Transverse colon (tissue), 4 donors: ENCODE data around the gene HNRNPUL1. TPM values are rescaled to one million over a fixed set of nuclear protein-coding genes. Genes with fewer than 3 reads are reported as not detected.
A peak's percentile ranks its signal among the peaks of the same experiment; 100 is the strongest.

Experiments used
- DNase-seq: peaks from one replicate; pipeline ENCODE4 v3.0.0-alpha.2; 2019
- H3K27ac ChIP-seq, 4 donors: fragments of 200-600 bp; sonication (generic); 2 replicates each; pipeline ENCODE4 v1.5.1; 2016 to 2018; ENCODE audit warnings: inconsistent platforms in 4 of 4
- H3K27me3 ChIP-seq: fragments of 200-600 bp; sonication (generic); 2 replicates; pipeline ENCODE4 v1.5.1; 2017; ENCODE audit warnings: inconsistent platforms
- H3K36me3 ChIP-seq, 4 donors: fragments of 200-600 bp; sonication (generic); 2 replicates each; pipeline ENCODE4 v1.5.1; 2017 to 2019; ENCODE audit warnings: inconsistent platforms in 4 of 4
- H3K4me1 ChIP-seq, 4 donors: fragments of 200-600 bp; sonication (generic); 2 replicates each; pipeline ENCODE4 v1.5.1; 2017 to 2020; ENCODE audit warnings: inconsistent platforms in 4 of 4
- H3K4me3 ChIP-seq, 4 donors: fragments of 200-600 bp; sonication (generic); 1 replicate in 1 of 4; 2 replicates in 3 of 4; pipeline versions ENCODE4 v1.5.1 to v1.6.1; 2017 to 2019; ENCODE audit warnings: inconsistent platforms in 4 of 4
- H3K9me3 ChIP-seq, 2 donors: fragments of 200-600 bp; sonication (generic); 2 replicates each; pipeline ENCODE4 v1.5.1; 2017 to 2019; ENCODE audit warnings: inconsistent platforms in 2 of 2
- EP300 ChIP-seq: sonication (generic); formaldehyde crosslinking; IDR thresholded peaks from one replicate; pipeline ENCODE4 v1.6.1; 2017; ENCODE audit warnings: antibody characterized with exemption, low read depth
- POLR2A ChIP-seq: fragments of 450-650 bp; IDR thresholded peaks from one replicate; pipeline ENCODE4 v1.6.1; 2016; ENCODE audit warnings: antibody characterized with exemption, mild to moderate bottlenecking, moderate library complexity
- POLR2AphosphoS5 ChIP-seq, 3 donors: sonication (generic); formaldehyde crosslinking; IDR thresholded peaks; one replicate each; pipeline ENCODE4 v1.6.1; 2016; ENCODE audit warnings: antibody characterized with exemption in 3 of 3
- WGBS, 2 donors: methylation state at CpG; one replicate each; pipeline ENCODE4 v1.1.5; 2018; ENCODE audit warnings: low coverage in 1 of 2; 5-methylcytosine and 5-hydroxymethylcytosine counted together
- in situ Hi-C, 4 donors: fragments of 200-750 bp; cut with MboI; loops; one replicate each; pipeline versions ENCODE4 v1.15.0 to v1.15.1; 2017; ENCODE audit warnings: low sequenced_read_pairs in 3 of 4, low pct_ligation_motif_present in 1 of 4, low pct_unique_long_range_greater_than_20kb in 1 of 4
- intact Hi-C: fragments of 100-400 bp; cut with DNase I; formaldehyde crosslinking; loops from one replicate; pipeline ENCODE4 v1.15.1; 2023; ENCODE audit warnings: low total_unique reads
- total RNA-seq, 4 donors: library from RNA; depleted of rRNA; stranded (reverse); fragments of >200 nt; gene quantifications; one replicate each; pipeline ENCODE4 v1.1.0, GENCODE V29; 2016
- TF ChIP-seq, protein P1 (sequence below), 5 experiments: fragments of 200-600 bp in 3 of 5; fragments of 450-650 bp in 2 of 5; sonication (generic) in 3 of 5; IDR thresholded peaks; 1 replicate in 2 of 5; 2 replicates in 3 of 5; pipeline ENCODE4 v1.5.1; 2016 to 2017; ENCODE audit warnings: antibody characterized with exemption in 5 of 5, inconsistent platforms in 3 of 5, mild to moderate bottlenecking in 2 of 5, moderate library complexity in 1 of 5

The HNRNPUL1 gene
- total RNA-seq, 4 donors from 2014 or later, result 115 to 296 (median 145) TPM

- no peaks in the 10 kb centered on the region for H3K9me3 ChIP-seq
- in situ Hi-C loops (no loop called here), intact Hi-C loops (no loop called here)
- no peaks in the 10 kb centered on the region for H3K36me3 ChIP-seq
- peak overlapping the region in 1 of 4 donors; percentile 14 for H3K4me3 ChIP-seq
- DNase-seq, result no peak
- TF ChIP-seq EP300, result no peak
- peak overlapping the region; percentile 85 to 92 (median 88) for H3K27ac ChIP-seq
- peaks cover 29% of the 10 kb centered on the region for H3K27me3 ChIP-seq
- WGBS, 2 donors, result 52 to 53% methylated on average over 4 to 8 of the region's 8 CpGs
- peaks cover 3 to 40% (median 23%) of the 10 kb centered on the region in 4 donors for H3K4me1 ChIP-seq
Measured at GRCh38 chr19:41223431-41224234, 40.5 kb upstream of the HNRNPUL1 start.

DNA sequence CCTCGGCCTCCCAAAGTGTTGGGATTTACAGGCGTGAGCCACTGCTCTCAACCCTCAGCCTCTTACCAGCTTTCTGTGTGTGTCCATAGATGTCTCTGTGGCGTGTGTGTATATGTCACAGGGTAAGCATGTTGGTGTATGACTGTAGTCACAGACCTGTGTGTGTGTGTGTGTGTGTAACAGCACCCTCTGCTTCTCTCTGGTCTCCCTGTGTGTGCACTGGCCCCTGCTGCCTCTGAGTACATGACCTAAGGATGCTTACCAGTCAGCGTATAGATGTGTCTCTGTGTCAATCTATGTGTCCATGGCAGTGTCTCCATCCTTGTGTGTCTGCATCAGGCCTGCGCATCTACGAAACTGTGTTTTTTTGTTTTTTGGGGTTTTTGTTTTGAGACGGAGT is 39.5 kb upstream of the HNRNPUL1 start:
- TF ChIP-seq, protein P1, sequence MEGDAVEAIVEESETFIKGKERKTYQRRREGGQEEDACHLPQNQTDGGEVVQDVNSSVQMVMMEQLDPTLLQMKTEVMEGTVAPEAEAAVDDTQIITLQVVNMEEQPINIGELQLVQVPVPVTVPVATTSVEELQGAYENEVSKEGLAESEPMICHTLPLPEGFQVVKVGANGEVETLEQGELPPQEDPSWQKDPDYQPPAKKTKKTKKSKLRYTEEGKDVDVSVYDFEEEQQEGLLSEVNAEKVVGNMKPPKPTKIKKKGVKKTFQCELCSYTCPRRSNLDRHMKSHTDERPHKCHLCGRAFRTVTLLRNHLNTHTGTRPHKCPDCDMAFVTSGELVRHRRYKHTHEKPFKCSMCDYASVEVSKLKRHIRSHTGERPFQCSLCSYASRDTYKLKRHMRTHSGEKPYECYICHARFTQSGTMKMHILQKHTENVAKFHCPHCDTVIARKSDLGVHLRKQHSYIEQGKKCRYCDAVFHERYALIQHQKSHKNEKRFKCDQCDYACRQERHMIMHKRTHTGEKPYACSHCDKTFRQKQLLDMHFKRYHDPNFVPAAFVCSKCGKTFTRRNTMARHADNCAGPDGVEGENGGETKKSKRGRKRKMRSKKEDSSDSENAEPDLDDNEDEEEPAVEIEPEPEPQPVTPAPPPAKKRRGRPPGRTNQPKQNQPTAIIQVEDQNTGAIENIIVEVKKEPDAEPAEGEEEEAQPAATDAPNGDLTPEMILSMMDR (IDR thresholded peaks at IDR 0.05), result no peak
- no peak for TF ChIP-seq POLR2AphosphoS5 (IDR thresholded peaks at IDR 0.05)
- no peak for TF ChIP-seq POLR2A
- TF ChIP-seq EP300, result no peak
- intact Hi-C loops, result no loop called here
- peaks cover 3 to 34% (median 22%) of the 10 kb centered on the region in 4 donors for H3K4me1 ChIP-seq
- H3K4me3 ChIP-seq, result no peak overlapping the region
- peak overlapping the region; percentile 85 to 92 (median 88) for H3K27ac ChIP-seq
- no peak for DNase-seq
- peaks cover 19% of the 10 kb centered on the region for H3K27me3 ChIP-seq
- in situ Hi-C loops, result no loop called here
- H3K36me3 ChIP-seq, result no peaks in the 10 kb centered on the region
- no peaks in the 10 kb centered on the region for H3K9me3 ChIP-seq
- WGBS, 2 donors, result 80 to 93% methylated on average over 1 to 7 of the region's 7 CpGs

GRCh38 chr19:41225238-41226052 is 38.7 kb upstream of the HNRNPUL1 start:
- H3K4me1 ChIP-seq, result peaks cover 3 to 31% (median 22%) of the 10 kb centered on the region in 4 donors
- intact Hi-C loops, result no loop called here
- in situ Hi-C loops, result no loop called here
- H3K27ac ChIP-seq, result peak overlapping the region; percentile 85 to 92 (median 88)
- no peaks in the 10 kb centered on the region for H3K36me3 ChIP-seq
- H3K9me3 ChIP-seq, result no peaks in the 10 kb centered on the region
- H3K27me3 ChIP-seq, result peaks cover 11% of the 10 kb centered on the region
- H3K4me3 ChIP-seq, result peak overlapping the region; percentile 22 to 57 (median 48)
- no peak for TF ChIP-seq EP300
- TF ChIP-seq POLR2AphosphoS5 (IDR thresholded peaks at IDR 0.05), result peak in 2 of 3 donors; percentile 32 to 35
- WGBS, 2 donors, result 7 to 53% methylated on average over 3 to 26 of the region's 29 CpGs
- DNase-seq, result peak; percentile 48

DNA sequence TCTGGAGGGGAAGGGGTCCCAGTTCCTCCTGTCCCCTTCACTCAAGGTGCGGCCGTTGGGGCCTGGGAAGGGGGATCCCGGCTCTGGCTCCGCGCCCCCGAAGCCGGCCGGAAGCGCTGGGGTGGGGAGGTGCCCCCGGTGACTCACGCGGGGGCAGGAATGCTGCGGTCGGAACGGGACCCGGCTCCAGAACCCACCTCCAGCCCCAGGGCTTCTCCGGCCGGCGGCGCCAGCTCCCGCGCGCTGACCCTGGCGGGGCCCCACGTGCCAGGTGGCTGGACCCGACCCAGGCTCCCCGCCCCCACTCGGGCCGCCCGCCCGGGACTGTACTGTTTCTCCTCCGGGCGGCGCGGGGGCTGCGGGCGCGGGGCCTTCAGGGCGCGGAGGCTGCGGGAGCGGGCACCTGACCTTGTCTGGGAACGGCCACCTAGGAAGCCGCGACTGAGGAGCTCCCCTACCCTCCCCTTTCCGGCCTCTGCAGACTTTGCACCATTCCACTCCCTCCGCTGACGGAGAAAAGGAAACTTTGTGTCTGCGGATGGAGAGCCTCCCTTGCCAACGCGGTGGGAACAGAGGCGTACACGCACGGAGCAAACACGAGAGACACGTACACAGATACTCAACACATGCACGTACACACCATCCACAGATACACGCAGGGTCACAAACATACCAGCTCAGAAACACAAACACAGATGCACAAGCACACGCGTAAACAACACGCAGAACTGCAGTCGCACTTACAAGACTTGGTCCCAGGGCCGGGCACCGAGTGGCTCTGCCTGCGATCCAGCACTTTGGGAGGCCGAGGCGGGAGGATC is 37.9 kb upstream of the HNRNPUL1 start:
- intact Hi-C loops, result no loop called here
- H3K4me3 ChIP-seq, result peak overlapping the region; percentile 22 to 57 (median 48)

More for the DNA sequence above, 37.9 kb upstream of the HNRNPUL1 start:
- in situ Hi-C loops, result no loop called here
- DNase-seq, result peak; percentile 77
- Histone ChIP-seq H3K27ac (peak overlapping the region; percentile 85 to 92 (median 88)), H3K27me3 (peaks cover 3% of the 10 kb centered on the region), H3K36me3 (no peaks in the 10 kb centered on the region), H3K9me3 (no peaks in the 10 kb centered on the region), H3K4me1 (peaks cover 3 to 25% (median 20%) of the 10 kb centered on the region in 4 donors)
- WGBS, 2 donors, result 12% methylated on average over 39 of the region's 67 CpGs; no CpG with 5 or more reads in 1 of the 2 donors
- TF ChIP-seq POLR2AphosphoS5 (IDR thresholded peaks at IDR 0.05), result peak; percentile 19 to 43 (median 33)
- TF ChIP-seq EP300, result no peak
- peak; percentile 57 for TF ChIP-seq POLR2A
- TF ChIP-seq, protein P1 (IDR thresholded peaks at IDR 0.05), result peak in 3 of 5 experiments; percentile 13 to 40 (median 15)
